Measurements from ENCODE around the gene ENOX1. TPM values are rescaled to one million over a fixed set of nuclear protein-coding genes. Genes with fewer than 3 reads are reported as not detected.

ENOX1 gene
- total RNA-seq, 1 donor from 2014 or later: 1.7 TPM

DNA sequence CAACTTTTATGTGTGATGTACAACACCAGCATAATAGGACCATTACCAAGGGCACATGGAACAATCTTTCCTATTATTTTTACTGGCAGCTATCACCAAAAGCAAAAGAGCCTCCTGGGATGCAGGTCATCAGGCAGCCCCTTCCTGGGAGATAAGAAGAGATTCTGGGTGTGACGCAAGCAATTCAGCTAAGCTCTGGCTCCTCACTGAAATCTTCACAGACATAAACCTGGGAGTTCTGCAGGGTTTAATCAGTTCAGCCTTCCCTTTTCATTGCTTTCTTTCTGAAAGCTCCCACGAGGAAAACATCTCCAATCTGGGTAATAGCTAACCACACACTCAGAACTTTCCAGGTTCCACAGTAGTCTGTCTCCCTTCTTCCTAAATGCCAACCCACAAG, 341.1 kb downstream of the ENOX1 start:
- no peak overlapping the region for H3K4me3 Mint-ChIP-seq (ENCODE audit: unreplicated experiment)
- no peaks in the 10 kb centered on the region for H3K27me3 Mint-ChIP-seq (ENCODE audit: unreplicated experiment)
- H3K9me3 Mint-ChIP-seq (ENCODE audit: unreplicated experiment): no peaks in the 10 kb centered on the region
- DNase-seq (ENCODE audit: low spot score): no peak
- TF ChIP-seq, protein P1, sequence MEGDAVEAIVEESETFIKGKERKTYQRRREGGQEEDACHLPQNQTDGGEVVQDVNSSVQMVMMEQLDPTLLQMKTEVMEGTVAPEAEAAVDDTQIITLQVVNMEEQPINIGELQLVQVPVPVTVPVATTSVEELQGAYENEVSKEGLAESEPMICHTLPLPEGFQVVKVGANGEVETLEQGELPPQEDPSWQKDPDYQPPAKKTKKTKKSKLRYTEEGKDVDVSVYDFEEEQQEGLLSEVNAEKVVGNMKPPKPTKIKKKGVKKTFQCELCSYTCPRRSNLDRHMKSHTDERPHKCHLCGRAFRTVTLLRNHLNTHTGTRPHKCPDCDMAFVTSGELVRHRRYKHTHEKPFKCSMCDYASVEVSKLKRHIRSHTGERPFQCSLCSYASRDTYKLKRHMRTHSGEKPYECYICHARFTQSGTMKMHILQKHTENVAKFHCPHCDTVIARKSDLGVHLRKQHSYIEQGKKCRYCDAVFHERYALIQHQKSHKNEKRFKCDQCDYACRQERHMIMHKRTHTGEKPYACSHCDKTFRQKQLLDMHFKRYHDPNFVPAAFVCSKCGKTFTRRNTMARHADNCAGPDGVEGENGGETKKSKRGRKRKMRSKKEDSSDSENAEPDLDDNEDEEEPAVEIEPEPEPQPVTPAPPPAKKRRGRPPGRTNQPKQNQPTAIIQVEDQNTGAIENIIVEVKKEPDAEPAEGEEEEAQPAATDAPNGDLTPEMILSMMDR (IDR thresholded peaks at IDR 0.05; ENCODE audit: unreplicated experiment): no peak
- no peak overlapping the region for H3K27ac Mint-ChIP-seq (ENCODE audit: unreplicated experiment)
- H3K36me3 Mint-ChIP-seq (ENCODE audit: low read depth, unreplicated experiment): no peaks in the 10 kb centered on the region
- peaks cover 25% of the 10 kb centered on the region for H3K4me1 Mint-ChIP-seq (ENCODE audit: unreplicated experiment)

DNA sequence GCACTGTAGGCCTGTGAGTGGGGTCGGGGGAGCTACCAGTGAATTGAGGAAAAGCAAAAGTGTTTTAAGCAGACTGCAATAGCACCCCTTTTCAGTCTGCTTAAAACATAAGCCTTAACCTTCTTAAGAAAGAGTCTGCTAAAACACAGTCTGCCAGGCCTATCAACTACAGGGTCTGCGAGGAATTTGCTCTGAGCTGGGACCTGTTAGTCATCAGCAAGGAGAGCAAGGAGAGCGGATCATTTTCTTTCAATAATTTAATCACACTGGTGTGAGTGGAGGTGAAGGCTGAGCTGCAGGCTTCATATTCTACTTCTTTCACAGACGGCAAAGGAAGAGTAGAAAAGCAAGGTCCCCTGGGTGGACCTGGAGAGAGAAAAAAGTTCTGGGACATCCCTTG, 342.7 kb downstream of the ENOX1 start:
- no peak for DNase-seq (ENCODE audit: low spot score)

DNA sequence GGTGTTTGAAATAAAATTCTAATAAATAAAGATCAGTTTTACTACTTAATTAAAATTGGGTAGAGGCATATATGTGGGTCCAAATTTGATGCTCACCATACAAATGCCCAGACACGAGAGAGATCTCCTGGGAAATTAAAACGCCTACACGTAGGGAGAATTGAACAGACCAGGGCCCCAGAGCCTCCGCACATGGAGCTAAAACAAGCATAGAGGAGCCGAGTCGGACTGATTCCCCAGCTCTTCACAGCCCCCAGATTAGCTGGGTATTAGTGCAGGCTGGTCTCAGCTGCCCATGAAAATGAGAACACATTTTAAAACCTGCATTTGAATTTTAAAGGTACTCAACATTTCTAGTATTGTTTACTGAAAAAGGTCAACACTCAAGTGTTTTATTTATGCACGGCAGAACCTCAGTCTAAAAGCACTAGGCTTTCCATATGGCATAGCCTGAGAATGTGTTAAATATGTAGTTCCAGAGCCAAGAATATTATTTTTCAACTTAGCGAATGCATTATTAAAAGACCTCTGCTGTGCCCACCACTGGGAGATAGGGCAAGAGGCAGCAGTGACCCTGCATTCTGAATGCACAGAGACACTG, 344.8 kb downstream of the ENOX1 start:
- no peak overlapping the region for H3K4me3 Mint-ChIP-seq (ENCODE audit: unreplicated experiment)
- H3K4me1 Mint-ChIP-seq (ENCODE audit: unreplicated experiment): peaks cover 25% of the 10 kb centered on the region
- H3K36me3 Mint-ChIP-seq (ENCODE audit: low read depth, unreplicated experiment): no peaks in the 10 kb centered on the region
- TF ChIP-seq, protein P1 (IDR thresholded peaks at IDR 0.05; ENCODE audit: unreplicated experiment): no peak
- H3K27me3 Mint-ChIP-seq (ENCODE audit: unreplicated experiment): no peaks in the 10 kb centered on the region
- no peak for DNase-seq (ENCODE audit: low spot score)
- H3K27ac Mint-ChIP-seq (ENCODE audit: unreplicated experiment): no peak overlapping the region
- no peaks in the 10 kb centered on the region for H3K9me3 Mint-ChIP-seq (ENCODE audit: unreplicated experiment)

More for the DNA sequence above, 342.7 kb downstream of the ENOX1 start:
- Mint-ChIP-seq H3K36me3 (ENCODE audit: low read depth, unreplicated experiment) (no peaks in the 10 kb centered on the region), H3K4me3 (ENCODE audit: unreplicated experiment) (no peak overlapping the region), H3K9me3 (ENCODE audit: unreplicated experiment) (no peaks in the 10 kb centered on the region), H3K27ac (ENCODE audit: unreplicated experiment) (no peak overlapping the region), H3K27me3 (ENCODE audit: unreplicated experiment) (no peaks in the 10 kb centered on the region), H3K4me1 (ENCODE audit: unreplicated experiment) (peaks cover 27% of the 10 kb centered on the region)
- TF ChIP-seq, protein P1 (IDR thresholded peaks at IDR 0.05; ENCODE audit: unreplicated experiment): no peak

DNA sequence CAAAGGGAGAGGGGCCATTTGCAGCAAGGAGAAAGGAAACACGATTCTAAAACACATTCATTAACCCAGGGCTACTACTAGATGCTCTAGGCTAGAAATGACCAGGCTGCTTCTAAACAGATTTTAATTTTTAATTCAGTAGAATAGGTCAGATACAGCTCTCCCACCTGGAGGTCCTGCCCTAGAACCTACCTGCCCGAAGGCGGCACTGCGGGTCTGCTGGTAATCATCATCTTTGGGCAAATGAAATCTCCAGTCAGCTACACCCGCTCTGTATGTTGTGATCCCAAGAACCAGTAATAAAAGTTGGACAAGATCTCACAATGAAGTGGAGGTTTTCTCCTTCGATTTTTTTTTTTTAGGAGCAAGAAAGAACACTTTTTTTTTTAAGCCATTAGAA, 345.3 kb downstream of the ENOX1 start:
- Mint-ChIP-seq H3K9me3 (ENCODE audit: unreplicated experiment) (no peaks in the 10 kb centered on the region), H3K4me3 (ENCODE audit: unreplicated experiment) (no peak overlapping the region), H3K27me3 (ENCODE audit: unreplicated experiment) (no peaks in the 10 kb centered on the region), H3K36me3 (ENCODE audit: low read depth, unreplicated experiment) (no peaks in the 10 kb centered on the region), H3K27ac (ENCODE audit: unreplicated experiment) (peak overlapping the region; percentile 84), H3K4me1 (ENCODE audit: unreplicated experiment) (peaks cover 25% of the 10 kb centered on the region)
- DNase-seq (ENCODE audit: low spot score): no peak
- TF ChIP-seq, protein P1 (IDR thresholded peaks at IDR 0.05; ENCODE audit: unreplicated experiment): no peak

DNA sequence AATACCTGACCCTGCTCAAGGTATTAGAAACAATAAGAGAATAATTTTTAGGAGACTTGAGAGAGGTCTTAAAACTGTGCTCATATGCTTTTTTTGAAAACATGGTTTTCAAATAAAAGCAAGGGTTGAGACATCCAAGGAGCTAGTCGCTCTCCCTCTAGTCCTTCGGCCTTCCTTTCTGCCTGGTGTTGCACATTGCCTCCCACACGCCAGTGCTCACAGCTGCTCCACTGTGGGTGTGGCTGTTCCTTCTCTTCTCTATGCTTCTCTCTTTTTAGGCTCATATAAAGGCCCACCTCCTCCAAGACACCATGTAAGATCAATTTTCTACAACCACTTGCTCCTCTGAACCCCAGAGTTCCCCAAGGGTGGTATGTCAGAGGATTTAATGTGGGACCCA, 352.6 kb downstream of the ENOX1 start:
- no peak overlapping the region for H3K27ac Mint-ChIP-seq (ENCODE audit: unreplicated experiment)
- no peak overlapping the region for H3K4me3 Mint-ChIP-seq (ENCODE audit: unreplicated experiment)
- H3K9me3 Mint-ChIP-seq (ENCODE audit: unreplicated experiment): no peaks in the 10 kb centered on the region
- TF ChIP-seq, protein P1 (IDR thresholded peaks at IDR 0.05; ENCODE audit: unreplicated experiment): no peak
- no peak for DNase-seq (ENCODE audit: low spot score)
- no peaks in the 10 kb centered on the region for H3K36me3 Mint-ChIP-seq (ENCODE audit: low read depth, unreplicated experiment)
- no peaks in the 10 kb centered on the region for H3K27me3 Mint-ChIP-seq (ENCODE audit: unreplicated experiment)
- no peaks in the 10 kb centered on the region for H3K4me1 Mint-ChIP-seq (ENCODE audit: unreplicated experiment)
